ENCODE results near the gene ZFAND2B.
"Not testable (repeated sequence)": the region's sequence is repeated elsewhere in the genome, so short reads cannot be mapped to it uniquely, and the experiment has no call there.

The ZFAND2B gene

GRCh38 chr2:219250049-219250781 lies 43.6 kb downstream of the ZFAND2B start:
- H3K4me1 Mint-ChIP-seq: peaks cover 74% of the 10 kb centered on the region
- H3K27ac Mint-ChIP-seq: peak overlapping the region; percentile 95
- CTCF ChIA-PET: interaction anchor here (1.2 to 3.9 kb wide), 7 partner anchors 11 to 91 kb away, joined by 3 to 32 read pairs (median 5); partner anchors contain the start of genes ABCB6 and DNAJB2
- no peaks in the 10 kb centered on the region for H3K27me3 Mint-ChIP-seq
- peaks cover 70% of the 10 kb centered on the region for H3K36me3 Mint-ChIP-seq
- H3K9me3 Mint-ChIP-seq: no peaks in the 10 kb centered on the region
- DNase-seq: no peak
- peak overlapping the region; percentile 92 for H3K4me3 Mint-ChIP-seq

- DNase-seq: no peak
- no peaks in the 10 kb centered on the region for H3K27me3 Mint-ChIP-seq
- H3K36me3 Mint-ChIP-seq: peaks cover 62% of the 10 kb centered on the region
- H3K9me3 Mint-ChIP-seq: no peaks in the 10 kb centered on the region
- H3K27ac Mint-ChIP-seq: peak overlapping the region; percentile 95
- peak overlapping the region; percentile 92 for H3K4me3 Mint-ChIP-seq
- H3K4me1 Mint-ChIP-seq: peaks cover 76% of the 10 kb centered on the region
- CTCF ChIA-PET: interaction anchor here (0.8 to 5.5 kb wide), 8 partner anchors 12 to 92 kb away, joined by 3 to 49 read pairs (median 5); partner anchors contain the start of genes ABCB6, ANKZF1 and ATG9A
Observed at GRCh38 chr2:219251656-219252055, 45.1 kb downstream of the ZFAND2B start.

DNA sequence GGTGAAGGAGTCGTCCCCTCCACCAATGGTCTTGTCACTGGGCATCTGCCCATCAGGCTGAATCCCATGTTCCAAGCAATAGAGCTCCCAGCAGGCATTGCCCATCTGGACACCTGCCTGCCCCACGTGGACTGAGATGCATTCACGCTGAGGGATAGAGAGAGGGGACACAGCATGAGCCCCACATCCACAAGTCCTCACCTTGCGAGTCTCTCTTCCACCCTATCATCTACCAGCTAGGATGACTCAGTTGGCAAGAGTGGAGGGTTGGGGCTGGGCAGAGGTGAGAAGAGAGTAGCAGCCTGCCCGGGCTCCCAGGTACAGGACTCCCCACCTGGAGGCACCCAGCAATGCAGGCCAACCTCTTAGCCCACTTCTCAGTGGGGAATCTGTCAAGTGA lies 45.5 kb downstream of the ZFAND2B start:
- Mint-ChIP-seq H3K4me1 (peaks cover 72% of the 10 kb centered on the region), H3K36me3 (peaks cover 58% of the 10 kb centered on the region), H3K27ac (peak overlapping the region; percentile 95), H3K27me3 (no peaks in the 10 kb centered on the region), H3K9me3 (no peaks in the 10 kb centered on the region), H3K4me3 (peak overlapping the region; percentile 92)
- peak; percentile 42 for DNase-seq
- CTCF ChIA-PET: interaction anchor here (0.8 to 5.5 kb wide), 8 partner anchors 13 to 92 kb away, joined by 3 to 49 read pairs (median 5); partner anchors contain the start of genes ABCB6, ANKZF1 and ATG9A

GRCh38 chr2:219252570-219252899 lies 46.0 kb downstream of the ZFAND2B start:
- peak overlapping the region; percentile 92 for H3K4me3 Mint-ChIP-seq
- DNase-seq: no peak
- peaks cover 67% of the 10 kb centered on the region for H3K4me1 Mint-ChIP-seq
- peaks cover 54% of the 10 kb centered on the region for H3K36me3 Mint-ChIP-seq
- H3K9me3 Mint-ChIP-seq: no peaks in the 10 kb centered on the region
- H3K27ac Mint-ChIP-seq: peak overlapping the region; percentile 95
- H3K27me3 Mint-ChIP-seq: no peaks in the 10 kb centered on the region
- CTCF ChIA-PET: interaction anchor here (0.7 to 5.5 kb wide), 8 partner anchors 13 to 80 kb away, joined by 3 to 49 read pairs (median 5); partner anchors contain the start of genes ABCB6, ANKZF1 and ATG9A

DNA sequence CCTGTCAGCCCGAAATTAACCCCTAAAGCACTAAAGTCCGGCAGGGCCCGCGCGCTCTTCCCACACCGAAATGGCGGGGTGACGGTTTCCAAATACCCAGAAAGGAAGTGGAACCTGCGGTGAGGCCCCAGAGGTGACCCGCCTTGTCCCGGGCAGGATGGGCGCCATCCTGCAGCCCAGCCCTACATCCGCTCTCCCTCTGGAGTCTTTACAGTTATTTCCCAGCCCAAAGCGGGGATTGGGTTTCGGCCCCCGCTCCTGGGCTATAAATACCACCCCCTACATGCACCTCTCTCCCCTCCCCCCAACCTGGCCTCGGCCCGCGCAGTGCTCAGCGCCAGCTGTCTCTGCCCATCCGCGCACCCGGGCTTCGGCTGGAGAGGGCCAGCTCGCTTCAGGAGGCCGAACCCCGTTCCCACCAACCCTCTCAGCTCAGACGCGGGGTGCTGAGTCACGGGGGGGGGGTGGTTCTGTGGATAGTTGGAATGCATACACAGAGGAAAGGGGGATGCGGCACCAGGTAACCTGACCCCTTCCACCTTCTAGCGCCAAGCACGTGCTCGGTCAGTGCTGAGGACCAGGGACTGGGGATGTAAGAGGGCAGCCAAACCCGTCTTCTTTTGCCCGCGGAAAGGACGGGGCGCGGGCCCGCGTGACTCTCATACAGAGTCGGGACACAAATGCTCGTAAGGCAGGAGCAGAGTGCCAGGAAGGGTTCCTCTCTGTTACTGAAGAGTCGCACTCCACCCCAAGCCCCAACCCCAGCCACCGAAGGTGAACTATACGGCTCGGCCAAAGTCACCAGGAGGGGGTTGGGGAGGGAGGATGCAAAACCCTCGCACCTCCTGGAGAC lies 46.5 kb downstream of the ZFAND2B start, which contains the start of gene TUBA4B:
TUBA4B (plus strand) TSS at position 344 of the 853 bp plus-strand sequence; CDS start at position 509, 165 bp downstream.
- H3K27me3 Mint-ChIP-seq: no peaks in the 10 kb centered on the region
- peak within 1 kb of the TSS; percentile 95 for H3K27ac Mint-ChIP-seq
- CTCF ChIA-PET: interaction anchor here (0.7 to 5.5 kb wide), 9 partner anchors 8 to 80 kb away, joined by 3 to 49 read pairs (median 5); partner anchors contain the start of genes ABCB6, ANKZF1, ATG9A and DNAJB2
- peak; percentile 74 for DNase-seq
- H3K36me3 Mint-ChIP-seq: peaks cover 48% of the 10 kb centered on the region
- H3K9me3 Mint-ChIP-seq: no peaks in the 10 kb centered on the region
- H3K4me1 Mint-ChIP-seq: peaks cover 61% of the 10 kb centered on the region
- peak within 1 kb of the TSS; percentile 92 for H3K4me3 Mint-ChIP-seq

- CTCF ChIA-PET: interaction anchor here (0.9 to 5.5 kb wide), 6 partner anchors 9 to 83 kb away, joined by 3 to 49 read pairs (median 4); partner anchors contain the start of genes DNAJB2, GLB1L and STK16
- H3K27me3 Mint-ChIP-seq: peaks cover 8% of the 10 kb centered on the region
- peaks cover 53% of the 10 kb centered on the region for H3K4me1 Mint-ChIP-seq
- DNase-seq: peak; percentile 93
- H3K36me3 Mint-ChIP-seq: peaks cover 40% of the 10 kb centered on the region
- peak within 1 kb of the TSS; percentile 92 for H3K4me3 Mint-ChIP-seq
- H3K9me3 Mint-ChIP-seq: no peaks in the 10 kb centered on the region
- H3K27ac Mint-ChIP-seq: peak within 1 kb of the TSS; percentile 95
Observed at GRCh38 chr2:219253753-219254589, 47.4 kb downstream of the ZFAND2B start, which contains the start of gene TUBA4A. TUBA4A (minus strand) TSS chr2:219253918; CDS start chr2:219253858, 60 bp downstream.

DNA sequence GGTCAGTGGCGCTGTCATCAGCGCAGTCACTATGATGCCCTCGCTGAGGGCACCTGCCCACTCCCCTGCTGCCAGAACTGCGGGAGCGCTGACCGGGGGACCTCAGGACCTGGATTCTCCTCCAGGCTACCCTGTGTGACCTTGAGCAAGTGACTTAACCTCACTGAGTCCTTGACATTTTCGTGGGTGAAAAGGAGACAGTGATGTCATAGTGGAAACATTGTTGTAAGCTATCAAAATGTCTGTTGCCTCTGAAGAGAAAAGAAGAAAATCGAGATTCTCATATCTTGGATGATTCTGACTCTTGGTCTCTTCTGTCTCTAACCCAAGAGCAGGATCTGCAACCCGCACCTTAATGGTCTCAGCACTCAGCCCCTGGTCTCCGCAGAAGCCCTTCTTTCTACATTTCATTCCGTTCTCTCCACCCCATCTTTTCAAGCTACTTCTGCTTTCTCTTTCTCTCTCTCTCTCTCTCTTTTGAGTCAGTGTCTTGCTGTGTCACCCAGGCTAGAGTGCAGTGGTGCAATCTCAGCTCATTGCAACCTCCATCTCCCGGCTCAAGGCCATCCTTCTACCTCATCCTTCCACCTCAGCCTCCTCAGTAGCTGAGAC lies 48.1 kb downstream of the ZFAND2B start:
- CTCF ChIA-PET: interaction anchor here (1.0 to 5.5 kb wide), 6 partner anchors 10 to 83 kb away, joined by 3 to 49 read pairs (median 4); partner anchors contain the start of genes DNAJB2, GLB1L and STK16
- Mint-ChIP-seq H3K9me3 (no peaks in the 10 kb centered on the region), H3K27ac (peak overlapping the region; percentile 84), H3K4me1 (peaks cover 45% of the 10 kb centered on the region), H3K36me3 (peaks cover 33% of the 10 kb centered on the region), H3K4me3 (peak overlapping the region; percentile 92), H3K27me3 (peaks cover 14% of the 10 kb centered on the region)
- DNase-seq: peak; percentile 59

DNA sequence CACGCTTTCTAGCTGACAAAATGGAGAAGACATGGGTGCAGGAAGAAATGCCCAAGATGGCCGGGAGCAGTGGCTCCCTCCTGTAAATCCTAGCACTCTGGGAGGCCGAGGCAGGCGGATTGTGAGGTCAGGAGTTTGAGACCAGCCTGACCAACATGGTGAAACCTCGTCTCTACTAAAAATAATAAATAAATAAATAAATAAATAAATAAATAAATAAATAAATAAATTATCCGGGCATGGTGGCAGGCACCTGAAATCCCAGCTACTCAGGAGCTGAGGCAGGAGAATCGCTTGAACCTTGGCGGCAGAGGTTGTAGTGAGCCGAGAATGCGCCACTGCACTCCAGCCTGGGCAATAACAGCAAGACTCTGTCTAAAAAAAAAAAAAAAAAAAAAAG lies 52.4 kb downstream of the ZFAND2B start:
- CTCF ChIA-PET: interaction anchor here (1.5 to 2.0 kb wide), 2 partner anchors 19 to 36 kb away, joined by 7 to 11 read pairs; partner anchors contain the start of gene DNAJB2
- not testable (repeated sequence) for H3K27ac Mint-ChIP-seq, DNase-seq, H3K9me3 Mint-ChIP-seq, H3K36me3 Mint-ChIP-seq, H3K4me3 Mint-ChIP-seq
- Mint-ChIP-seq H3K27me3 (peaks cover 39% of the 10 kb centered on the region), H3K4me1 (peaks cover 16% of the 10 kb centered on the region)
